ENCODE measurements around the gene GLMP.
"Not testable (repeated sequence)": the region's sequence is repeated elsewhere in the genome, so short reads cannot be mapped to it uniquely, and the experiment has no call there.

GLMP gene

DNA sequence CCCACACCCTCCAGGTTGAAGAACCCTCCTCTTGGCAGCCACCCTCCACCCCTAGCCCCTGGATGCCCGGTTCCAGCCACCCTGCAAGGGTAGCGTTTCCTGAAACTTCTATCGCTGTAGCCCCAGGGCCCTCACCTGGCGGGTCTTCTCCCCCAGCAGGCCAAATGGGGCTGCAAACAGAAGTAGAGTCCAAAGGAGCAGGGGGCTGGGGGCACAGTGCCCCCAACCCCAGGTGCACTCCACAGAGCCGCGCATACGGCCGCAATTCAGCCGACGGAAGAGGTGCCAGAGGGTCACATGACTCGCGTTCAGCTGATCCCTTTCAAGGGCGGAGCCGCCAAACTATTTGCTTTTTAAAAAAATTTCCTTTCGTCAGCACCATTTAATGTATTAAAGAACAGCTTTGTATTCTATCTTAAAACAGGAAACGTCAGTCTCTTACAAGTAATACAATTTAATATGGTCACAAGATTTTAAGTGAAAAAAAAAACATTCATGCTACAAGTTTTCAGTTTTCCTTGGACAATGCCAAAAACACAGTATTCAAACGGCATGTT, at the start of gene GLMP:
TSS of gene GLMP (minus strand) at position 289 of the 557 bp plus-strand sequence. CDS start at position 255, 34 bp downstream.
- DNase-seq: peak; percentile 81

DNA sequence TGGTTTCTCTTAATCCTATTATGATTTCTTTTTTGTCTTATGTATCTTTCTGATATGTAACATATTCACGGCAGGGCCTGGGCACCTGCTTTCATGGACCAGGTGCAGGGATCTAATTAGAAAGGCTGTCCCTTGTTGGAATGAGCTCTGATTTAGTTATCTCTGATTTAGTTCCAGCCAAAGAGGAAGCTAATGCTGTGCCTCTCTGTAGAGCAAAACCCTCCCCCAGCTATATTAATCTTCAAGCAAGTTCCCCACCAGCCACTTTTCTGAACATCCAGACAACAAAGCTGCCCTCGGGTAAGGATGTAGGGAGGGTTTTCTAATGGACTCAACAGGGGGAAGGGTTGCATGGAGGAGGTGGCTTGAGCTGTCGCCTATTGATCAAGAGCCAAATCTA, 48.9 kb upstream of the GLMP start:
- DNase-seq: no peak

GRCh38 chr1:156342166-156342955, 46.9 kb upstream of the GLMP start:
- no peak for DNase-seq

GRCh38 chr1:156338180-156338976, 42.9 kb upstream of the GLMP start, which contains the start of the genes CCT3 and TSACC:
Gene CCT3, minus strand, starts transcription at chr1:156338292. Its CDS starts 108 bp downstream, at chr1:156338184.
Gene TSACC, plus strand, starts transcription at chr1:156338526. Its CDS starts 1,232 bp downstream, at chr1:156339758.
- peak; percentile 100 for DNase-seq

DNA sequence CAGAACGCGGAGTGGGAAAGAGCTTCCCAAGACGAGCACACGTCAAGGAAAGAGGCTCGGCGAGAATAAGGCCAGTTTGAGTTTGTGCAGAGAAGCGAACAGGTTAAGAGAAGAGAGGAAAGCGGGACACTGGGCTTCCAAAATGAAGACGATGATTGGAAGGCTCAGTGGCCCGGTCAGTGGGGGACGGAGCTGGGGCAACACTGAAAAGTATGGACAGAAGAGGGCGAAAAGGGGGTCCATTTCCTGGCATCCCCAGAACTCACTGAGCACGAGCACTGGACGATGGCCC, 42.4 kb upstream of the GLMP start:
- DNase-seq: no peak

- no peak for DNase-seq
Observed at GRCh38 chr1:156337052-156337887, 41.8 kb upstream of the GLMP start.

DNA sequence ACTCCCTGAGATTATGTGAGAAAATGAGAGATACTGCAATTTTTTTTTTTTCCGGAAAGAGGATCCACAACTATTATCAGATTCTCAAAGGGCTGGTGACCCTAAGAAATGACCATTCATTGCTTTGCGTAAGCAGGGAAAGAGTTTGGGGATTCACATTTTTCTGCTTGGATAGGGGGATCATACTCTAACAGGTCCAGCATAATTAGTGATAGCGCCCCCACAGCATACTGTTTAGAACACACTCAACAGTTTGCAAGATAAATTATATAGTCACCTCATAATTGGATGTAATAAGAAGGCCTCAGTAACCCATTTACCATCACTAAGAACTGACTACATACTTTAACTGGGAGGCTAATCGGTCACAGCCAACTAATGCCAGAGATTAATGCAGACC, 40.8 kb upstream of the GLMP start:
- no peak for DNase-seq

DNA sequence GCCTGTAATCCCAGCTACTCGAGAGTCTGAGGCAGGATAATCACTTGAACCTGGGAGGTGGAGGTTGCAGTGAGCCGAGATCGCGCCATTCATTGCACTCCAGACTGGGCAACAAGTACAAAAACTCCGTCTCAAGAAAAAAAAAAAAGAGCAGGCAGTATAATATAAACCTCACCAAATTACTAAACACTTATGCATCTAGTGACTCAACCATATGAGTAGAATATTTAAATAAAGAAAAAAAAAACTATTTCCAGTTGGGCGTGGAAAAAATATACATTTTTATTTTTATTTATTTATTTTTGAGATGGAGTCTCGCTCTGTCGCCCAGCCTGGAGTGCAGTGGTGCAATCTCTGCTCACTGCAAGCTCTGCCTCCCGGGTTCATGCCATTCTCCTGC, 27.7 kb upstream of the GLMP start:
- DNase-seq: not testable (repeated sequence)

GRCh38 chr1:156320560-156320959, 25.1 kb upstream of the GLMP start:
- DNase-seq: no peak

- peak; percentile 46 for DNase-seq
Observed at GRCh38 chr1:156319664-156320063, 24.2 kb upstream of the GLMP start.

- no peak for DNase-seq
Observed at GRCh38 chr1:156316909-156317308, 21.4 kb upstream of the GLMP start.

DNA sequence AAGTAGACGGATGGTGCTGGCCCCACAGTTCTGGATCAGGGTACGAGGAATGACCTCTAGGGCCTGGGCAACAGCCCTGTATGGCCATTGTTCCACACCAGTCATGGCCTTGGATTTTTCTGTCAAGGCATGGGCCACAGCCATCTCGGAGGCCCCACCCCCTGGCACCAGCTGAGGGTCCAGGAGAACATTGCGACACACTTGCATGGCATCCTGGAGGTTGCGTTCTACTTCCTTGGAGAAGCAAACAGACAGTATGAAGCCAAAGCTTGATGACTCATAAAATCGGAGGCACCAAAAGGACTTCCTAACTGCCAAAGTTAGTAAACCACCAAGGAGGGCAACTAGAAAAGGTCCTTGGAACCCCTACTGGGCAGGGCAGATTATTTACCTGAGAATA, 15.5 kb upstream of the GLMP start:
- DNase-seq: no peak

GRCh38 chr1:156308078-156308477, 12.6 kb upstream of the GLMP start:
- DNase-seq: no peak

GRCh38 chr1:156305215-156305614, 9.7 kb upstream of the GLMP start:
- no peak for DNase-seq

GRCh38 chr1:156303241-156303640, 7.8 kb upstream of the GLMP start:
- DNase-seq: no peak

- DNase-seq: no peak
Observed at GRCh38 chr1:156298852-156299357, 3.4 kb upstream of the GLMP start, which contains the start of gene VHLL. Gene VHLL, minus strand, starts transcription at chr1:156299307. Its CDS starts 118 bp downstream, at chr1:156299189.

- no peak for DNase-seq
Observed at GRCh38 chr1:156293895-156294294, 1.6 kb downstream of the GLMP start.

- no peak for DNase-seq
Observed at GRCh38 chr1:156293098-156293434, 2.4 kb downstream of the GLMP start.

GRCh38 chr1:156291226-156292061, 4.0 kb downstream of the GLMP start:
- peak; percentile 90 for DNase-seq

- DNase-seq: no peak
Observed at GRCh38 chr1:156289857-156290256, 5.6 kb downstream of the GLMP start.

DNA sequence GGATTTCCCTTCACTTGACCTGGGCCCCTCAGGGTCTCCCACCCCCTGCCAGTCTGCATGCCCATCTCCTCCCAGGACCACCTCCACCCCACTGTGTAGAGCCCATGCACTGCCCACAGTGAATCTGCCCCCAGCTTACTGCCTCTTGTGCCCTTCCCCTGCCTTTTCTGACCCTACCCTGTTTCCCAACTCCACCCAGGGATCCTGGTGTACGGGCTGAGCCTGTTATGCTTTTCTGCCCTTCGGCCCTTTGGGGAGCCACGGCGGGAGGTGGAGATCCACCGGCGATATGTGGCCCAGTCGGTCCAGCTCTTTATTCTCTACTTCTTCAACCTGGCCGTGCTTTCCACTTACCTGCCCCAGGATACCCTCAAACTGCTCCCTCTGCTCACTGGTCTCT, 9.4 kb downstream of the GLMP start:
- no peak for DNase-seq

GRCh38 chr1:156285437-156285836, 10.0 kb downstream of the GLMP start:
- no peak for DNase-seq
